Eye (tissue), 1 donor: ENCODE results near the gene RXFP3.

Experiments
- DNase-seq: peaks from one replicate; pipeline ENCODE4 v3.0.0-alpha.2; 2015

Gene RXFP3

DNA sequence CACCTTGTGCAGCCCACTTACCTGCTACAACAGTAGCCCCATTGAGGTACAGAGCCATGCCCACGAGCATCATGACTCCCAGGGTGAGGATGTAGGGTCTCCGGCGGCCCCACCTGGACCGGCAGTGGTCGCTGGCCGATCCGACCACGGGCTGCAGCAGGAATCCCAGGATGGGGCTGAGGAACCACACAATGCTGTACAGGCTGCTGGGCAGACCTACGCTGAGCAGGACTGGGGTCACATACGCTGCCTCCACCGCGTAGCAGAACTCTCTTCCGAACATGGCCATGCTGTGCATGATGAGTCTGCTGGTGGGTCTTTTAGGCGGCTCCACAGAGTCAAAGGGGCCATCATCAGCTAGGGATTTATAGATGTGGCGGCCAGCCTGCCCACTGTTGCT lies 48.0 kb downstream of the RXFP3 start:
- DNase-seq: no peak

DNA sequence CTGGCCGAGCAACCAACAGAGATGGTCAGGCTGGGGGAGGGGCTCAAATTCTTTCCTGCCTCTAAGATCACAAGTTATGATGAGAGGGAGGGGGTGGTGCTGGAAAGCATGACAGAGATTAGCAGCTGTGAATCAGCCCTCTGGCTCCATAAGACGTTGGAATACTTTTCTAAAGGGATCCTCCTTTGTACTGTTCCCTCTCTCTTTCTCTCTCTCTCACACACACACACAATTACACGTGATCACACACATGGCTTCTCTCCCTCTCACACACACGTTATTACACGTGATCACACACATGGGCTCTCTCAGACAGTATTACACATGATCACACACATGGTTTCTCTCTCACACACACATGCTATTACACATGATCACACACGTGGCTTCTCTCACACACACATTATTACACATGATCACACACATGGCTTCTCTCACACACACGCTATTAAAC lies 48.5 kb downstream of the RXFP3 start, which contains the start of gene SLC45A2:
Gene SLC45A2 (minus strand): TSS at position 23 of the 454 bp plus-strand sequence. CDS start 110 bp downstream, outside the sequence.
- peak; percentile 31 for DNase-seq

DNA sequence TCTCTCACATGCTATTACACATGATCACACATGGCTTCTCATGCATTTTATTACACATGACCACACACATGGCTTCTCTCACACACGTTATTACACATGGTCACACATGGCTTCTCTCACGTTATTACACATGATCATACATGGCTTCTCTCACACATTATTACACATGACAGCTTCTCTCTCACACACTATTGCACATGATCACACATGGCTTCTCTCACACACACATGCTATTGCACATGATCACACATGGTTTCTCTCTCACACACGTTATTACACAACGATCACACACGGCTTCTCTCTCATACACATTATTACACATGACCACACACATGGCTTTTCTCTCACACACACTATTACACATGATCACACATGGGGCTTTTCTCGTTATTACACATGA lies 49.3 kb downstream of the RXFP3 start:
- peak; percentile 9 for DNase-seq
